Mesothelial cell of epicardium (in vitro differentiated cells): ENCODE measurements around the gene CD6. TPM values are rescaled to one million over a fixed set of nuclear protein-coding genes. Genes with fewer than 3 reads are reported as not detected.

Experiments used
- DNase-seq, 2 experiments: peaks; one replicate each; pipeline ENCODE4 v3.0.0; 2021; ENCODE audit warnings: low spot score in 2 of 2; ENCODE audit not compliant: unreplicated experiment in 2 of 2
- H3K27ac Mint-ChIP-seq: 2 replicates; pipeline ENCODE4 v1.8.0; 2021; ENCODE audit warnings: mixed read lengths
- H3K27me3 Mint-ChIP-seq: 2 replicates; pipeline ENCODE4 v1.8.0; 2021; ENCODE audit warnings: low read depth, mixed read lengths
- H3K36me3 Mint-ChIP-seq: 2 replicates; pipeline ENCODE4 v1.8.0; 2021; ENCODE audit warnings: mixed read lengths
- H3K4me1 Mint-ChIP-seq: 2 replicates; pipeline ENCODE4 v1.8.0; 2021; ENCODE audit warnings: mixed read lengths
- H3K4me3 Mint-ChIP-seq: 2 replicates; pipeline ENCODE4 v1.8.0; 2021; ENCODE audit warnings: mild to moderate bottlenecking, moderate library complexity, mixed read lengths
- H3K9me3 Mint-ChIP-seq: 2 replicates; pipeline ENCODE4 v1.8.0; 2021; ENCODE audit warnings: mixed read lengths
- CTCF ChIP-seq: fragments of 200-600 bp; sonication (generic); IDR thresholded peaks from one replicate; pipeline ENCODE4 v1.5.0; 2021; ENCODE audit warnings: antibody characterized with exemption; ENCODE audit not compliant: unreplicated experiment
- total RNA-seq: library from RNA; stranded (reverse); gene quantifications from 3 replicates; pipeline ENCODE4 v1.2.1, GENCODE V29; 2021

Gene CD6
- total RNA-seq, 1 donor from 2014 or later = 0.31 TPM

DNA sequence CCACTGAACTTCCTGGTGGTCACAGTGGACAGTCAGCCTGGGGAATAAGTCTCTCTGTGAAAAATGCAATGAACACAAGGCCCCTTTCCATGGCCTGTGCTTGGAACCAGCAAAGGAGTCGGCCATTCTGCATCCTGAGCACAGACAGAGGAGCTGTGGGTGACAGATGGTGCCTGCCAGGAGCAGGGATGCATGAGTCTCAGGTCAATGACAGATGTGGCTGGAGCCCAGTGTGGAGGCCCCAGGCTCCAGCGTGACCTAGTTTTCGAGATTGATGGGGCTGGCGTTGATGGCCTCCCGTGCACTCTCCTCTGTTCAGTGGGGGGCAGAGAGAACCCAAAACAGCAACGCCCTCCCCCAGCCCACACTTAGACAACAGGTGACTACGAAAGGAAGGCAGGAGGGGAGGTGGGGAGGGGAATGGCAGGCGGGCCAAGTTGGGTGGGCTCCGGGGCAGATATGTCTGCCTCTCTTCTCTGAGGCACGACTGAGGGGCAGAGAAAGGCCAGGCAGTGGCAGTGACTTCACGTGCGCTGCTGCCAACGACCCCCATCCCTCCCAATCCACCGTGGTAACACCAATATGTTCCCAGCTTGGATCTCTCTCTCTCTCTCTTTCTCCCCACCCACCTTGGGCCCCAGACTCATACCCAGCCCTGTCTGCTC, 96.4 kb downstream of the CD6 start:
- no peak for TF ChIP-seq CTCF
- H3K27ac Mint-ChIP-seq = no peak overlapping the region
- H3K4me1 Mint-ChIP-seq = peaks cover 19% of the 10 kb centered on the region
- no peaks in the 10 kb centered on the region for H3K9me3 Mint-ChIP-seq
- no peak for DNase-seq
- H3K4me3 Mint-ChIP-seq = no peak overlapping the region
- no peaks in the 10 kb centered on the region for H3K36me3 Mint-ChIP-seq
- peaks cover 3% of the 10 kb centered on the region for H3K27me3 Mint-ChIP-seq

DNA sequence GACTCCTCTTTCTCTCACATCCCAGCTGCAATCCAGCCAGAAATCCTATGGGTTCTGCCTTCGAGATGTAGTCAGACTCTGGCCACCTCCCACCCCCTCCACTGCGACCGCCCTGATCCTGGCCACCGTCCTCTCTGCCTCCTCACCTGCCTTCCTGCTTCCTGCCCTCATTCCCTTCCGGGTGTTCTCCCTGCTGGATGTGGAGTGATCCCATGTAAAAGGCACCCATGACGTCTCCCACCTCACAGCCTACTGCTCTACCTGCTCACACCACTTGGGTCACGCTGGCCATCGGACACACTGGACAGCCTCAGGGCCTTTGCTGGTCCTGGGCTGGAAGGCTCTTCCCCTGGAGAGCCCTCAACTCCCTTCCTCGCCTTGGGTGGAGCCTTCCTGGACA, 97.1 kb downstream of the CD6 start:
- DNase-seq = no peak
- H3K27me3 Mint-ChIP-seq = no peaks in the 10 kb centered on the region
- TF ChIP-seq CTCF = no peak
- no peak overlapping the region for H3K4me3 Mint-ChIP-seq
- H3K4me1 Mint-ChIP-seq = peaks cover 19% of the 10 kb centered on the region
- no peaks in the 10 kb centered on the region for H3K9me3 Mint-ChIP-seq
- H3K36me3 Mint-ChIP-seq = no peaks in the 10 kb centered on the region
- no peak overlapping the region for H3K27ac Mint-ChIP-seq

GRCh38 chr11:61069427-61069826, 97.9 kb downstream of the CD6 start:
- Mint-ChIP-seq H3K9me3 (peaks cover 4% of the 10 kb centered on the region), H3K27ac (no peak overlapping the region), H3K4me1 (peaks cover 22% of the 10 kb centered on the region), H3K4me3 (no peak overlapping the region), H3K27me3 (no peaks in the 10 kb centered on the region), H3K36me3 (no peaks in the 10 kb centered on the region)
- DNase-seq = no peak
- TF ChIP-seq CTCF = no peak

Other genes starting within 250 kb of the CD6 start
- gene MS4A18, start 247.0 kb upstream of the CD6 start, total RNA-seq = not detected in 3 replicates
- gene MS4A15, start 214.8 kb upstream of the CD6 start, total RNA-seq = 0.13 to 0.42 TPM (median 0.18 TPM) in 3 replicates
- not detected in 3 replicates for gene MS4A10, start 186.3 kb upstream of the CD6 start, total RNA-seq
- gene CCDC86, start 129.6 kb upstream of the CD6 start, total RNA-seq = 22.5 to 23.2 TPM (median 22.6 TPM) in 3 replicates
- gene PTGDR2, start 115.7 kb upstream of the CD6 start, total RNA-seq = 0.60 to 0.75 TPM (median 0.71 TPM) in 3 replicates
- 0.16 to 0.31 TPM in 2 of 3 replicates, not detected in the other for gene ZP1, start 104.1 kb upstream of the CD6 start, total RNA-seq
- gene PRPF19, start 65.1 kb upstream of the CD6 start, total RNA-seq = 96.3 to 100 TPM (median 97.6 TPM) in 3 replicates
- gene TMEM109, start 57.5 kb upstream of the CD6 start, total RNA-seq = 52.5 to 56.8 TPM (median 55.2 TPM) in 3 replicates
- gene TMEM132A, start 47.2 kb upstream of the CD6 start, total RNA-seq = 182 to 197 TPM (median 193 TPM) in 3 replicates
- 5.0 to 7.4 TPM (median 5.2 TPM) in 3 replicates for gene SLC15A3, start 19.5 kb upstream of the CD6 start, total RNA-seq
- not detected in 3 replicates for gene CD5, start 130.8 kb downstream of the CD6 start, total RNA-seq
- gene VPS37C, start 189.7 kb downstream of the CD6 start, total RNA-seq = 24.8 to 29.1 TPM (median 26.5 TPM) in 3 replicates
- gene PGA3, start 231.8 kb downstream of the CD6 start, total RNA-seq = not detected in 3 replicates